H1 (cell line): ENCODE data around the gene LMX1B. TPM values are rescaled to one million over a fixed set of nuclear protein-coding genes. Genes with fewer than 3 reads are reported as not detected.

ENCODE experiments used
- CTCF ChIA-PET: fragments of 300-600 bp; sonication (Branson Sonifier 250); formaldehyde crosslinking; loops from one replicate; lab custom pipeline; 2021; ENCODE audit not compliant: partially characterized antibody; lab: Charles Lee
- POLR2A ChIA-PET: fragments of 300-600 bp; sonication (Branson Sonifier 250); formaldehyde crosslinking; loops from one replicate; lab custom pipeline; 2021; ENCODE audit warnings: inconsistent platforms; ENCODE audit not compliant: partially characterized antibody; lab: Charles Lee
- DNase-seq, 2 experiments: peaks; one replicate each; pipeline versions ENCODE4 v3.0.0 to v3.0.0-alpha.2; 2010 to 2022; ENCODE audit warnings: low spot score in 2 of 2, low read depth in 1 of 2, mixed read lengths in 1 of 2
- FAIRE-seq: peaks from 2 replicates; lab custom pipeline; 2011; peaks lifted over from hg19 to GRCh38; lab: Jason Lieb, UNC
- H2AFZ ChIP-seq: 2 replicates; pipeline ENCODE4 v1.8.1; 2012; ENCODE audit warnings: low read length, inconsistent platforms
- H2AK5ac ChIP-seq: 2 replicates; pipeline ENCODE4 v1.6.1; 2013; ENCODE audit warnings: low read depth, low read length
- H2BK120ac ChIP-seq: replicated peaks from 2 replicates; pipeline ENCODE3; 2013; ENCODE audit warnings: low read depth, low read length, inconsistent platforms
- H2BK12ac ChIP-seq: 2 replicates; pipeline ENCODE4 v1.6.1; 2013; ENCODE audit warnings: low read depth, low read length
- H2BK15ac ChIP-seq: 2 replicates; pipeline ENCODE4 v1.6.1; 2013; ENCODE audit warnings: low read length
- H2BK20ac ChIP-seq: 2 replicates; pipeline ENCODE4 v1.6.1; 2013; ENCODE audit warnings: low read length
- H2BK5ac ChIP-seq: 2 replicates; pipeline ENCODE4 v1.6.1; 2013; ENCODE audit warnings: low read depth, low read length
- H3K14ac ChIP-seq: 2 replicates; pipeline ENCODE4 v1.6.1; 2013; ENCODE audit warnings: inconsistent platforms; ENCODE audit not compliant: insufficient read length
- H3K18ac ChIP-seq: 2 replicates; pipeline ENCODE4 v1.6.1; 2013; ENCODE audit warnings: low read length; ENCODE audit errors: extremely low read depth
- H3K23ac ChIP-seq: 2 replicates; pipeline ENCODE4 v1.6.1; 2013; ENCODE audit warnings: inconsistent platforms; ENCODE audit not compliant: insufficient read length
- H3K23me2 ChIP-seq: 2 replicates; pipeline ENCODE4 v1.6.1; 2013; ENCODE audit warnings: low read depth, low read length
- H3K27ac ChIP-seq: 2 replicates; pipeline ENCODE4 v1.6.1; 2011; ENCODE audit warnings: low read depth, low read length, inconsistent platforms
- H3K27me3 ChIP-seq, 4 experiments: replicated peaks in 1 of 4; 1 replicate in 1 of 4; 2 replicates in 3 of 4; pipeline versions ENCODE4 v1.6.1 to v1.8.1; 2011 to 2013; ENCODE audit warnings: low read length in 3 of 4, mild to moderate bottlenecking in 3 of 4, inconsistent platforms in 2 of 4, mixed read lengths in 2 of 4, moderate library complexity in 1 of 4; ENCODE audit not compliant: control insufficient read depth in 3 of 4, insufficient read depth in 3 of 4; ENCODE audit errors: extremely low read depth in 1 of 4
- H3K36me3 ChIP-seq, 4 experiments: 2 replicates each; pipeline versions ENCODE4 v1.6.1 to v1.8.1; 2011 to 2013; ENCODE audit warnings: mild to moderate bottlenecking in 4 of 4, low read length in 3 of 4, moderate library complexity in 2 of 4, control low read depth in 1 of 4, inconsistent platforms in 1 of 4; ENCODE audit not compliant: insufficient read depth in 4 of 4, control insufficient read depth in 2 of 4
- H3K4ac ChIP-seq: replicated peaks from 2 replicates; pipeline ENCODE3; 2013; ENCODE audit warnings: low read length, low read depth, mixed read lengths, inconsistent platforms; ENCODE audit not compliant: insufficient read length
- H3K4me1 ChIP-seq, 4 experiments: replicated peaks in 1 of 4; 1 replicate in 1 of 4; 2 replicates in 3 of 4; pipeline versions ENCODE4 v1.6.1 to v1.8.1; 2011 to 2013; ENCODE audit warnings: low read length in 3 of 4, inconsistent platforms in 2 of 4, mixed read lengths in 1 of 4; ENCODE audit not compliant: insufficient read depth in 4 of 4, control insufficient read depth in 3 of 4
- H3K4me2 ChIP-seq, 2 experiments: 2 replicates each; pipeline versions ENCODE4 v1.6.1 to v1.8.1; 2011 to 2013; ENCODE audit warnings: low read depth in 2 of 2, low read length in 2 of 2, control low read depth in 1 of 2, inconsistent platforms in 1 of 2, mild to moderate bottlenecking in 1 of 2; ENCODE audit not compliant: insufficient read depth in 1 of 2
- H3K4me3 ChIP-seq, 4 experiments: fragments of 200-600, 300-600 bp in 1 of 4; sonication (generic), shearing (Covaris generic), sonication (Bioruptor Twin) in 1 of 4; 2 replicates each; pipeline versions ENCODE4 v1.5.1 to v1.8.1; 2011 to 2016; ENCODE audit warnings: low read length in 4 of 4, low read depth in 3 of 4, control low read depth in 2 of 4, inconsistent platforms in 2 of 4, mild to moderate bottlenecking in 2 of 4, mixed read lengths in 1 of 4, moderate library complexity in 1 of 4; ENCODE audit not compliant: insufficient read depth in 2 of 4; ENCODE audit errors: extremely low read depth in 1 of 4
- H3K56ac ChIP-seq: replicated peaks from 2 replicates; pipeline ENCODE3; 2013; ENCODE audit warnings: low read depth, mild to moderate bottlenecking, mixed read lengths, low read length, inconsistent platforms; ENCODE audit not compliant: insufficient read length
- H3K79me1 ChIP-seq: 2 replicates; pipeline ENCODE4 v1.6.1; 2013; ENCODE audit warnings: low read depth, low read length, control low read depth
- H3K79me2 ChIP-seq, 2 experiments: 2 replicates each; pipeline versions ENCODE4 v1.6.1 to v1.8.1; 2012 to 2013; ENCODE audit warnings: low read length in 2 of 2, mild to moderate bottlenecking in 2 of 2, inconsistent platforms in 1 of 2; ENCODE audit not compliant: insufficient read depth in 2 of 2, control insufficient read depth in 1 of 2
- H3K9ac ChIP-seq, 4 experiments: replicated peaks in 1 of 4; 1 replicate in 1 of 4; 2 replicates in 3 of 4; pipeline versions ENCODE4 v1.6.1 to v1.8.1; 2011 to 2013; ENCODE audit warnings: low read depth in 3 of 4, low read length in 3 of 4, control low read depth in 2 of 4, mild to moderate bottlenecking in 2 of 4, moderate library complexity in 2 of 4, inconsistent platforms in 1 of 4; ENCODE audit errors: extremely low read depth in 1 of 4
- H3K9me3 ChIP-seq, 2 experiments: 2 replicates each; pipeline versions ENCODE4 v1.6.1 to v1.8.1; 2012 to 2013; ENCODE audit warnings: mild to moderate bottlenecking in 2 of 2, moderate library complexity in 2 of 2, control low read depth in 1 of 2, inconsistent platforms in 1 of 2, low read depth in 1 of 2, low read length in 1 of 2, mixed read lengths in 1 of 2; ENCODE audit not compliant: insufficient read depth in 2 of 2
- H4K20me1 ChIP-seq, 2 experiments: replicated peaks in 1 of 2; 2 replicates each; pipeline versions ENCODE3 to v1.8.1; 2011 to 2013; ENCODE audit warnings: inconsistent platforms in 2 of 2, low read length in 2 of 2, mild to moderate bottlenecking in 1 of 2; ENCODE audit not compliant: insufficient read depth in 2 of 2, control insufficient read depth in 1 of 2
- H4K5ac ChIP-seq: 2 replicates; pipeline ENCODE4 v1.6.1; 2013; ENCODE audit warnings: low read length, low read depth, mixed read lengths, inconsistent platforms; ENCODE audit not compliant: insufficient read length
- H4K8ac ChIP-seq: 2 replicates; pipeline ENCODE4 v1.8.0; 2013; ENCODE audit warnings: mild to moderate bottlenecking, moderate library complexity, low read length, inconsistent platforms; ENCODE audit not compliant: insufficient read depth; ENCODE audit errors: extremely low read depth
- H4K91ac ChIP-seq: replicated peaks from 2 replicates; pipeline ENCODE3; 2013; ENCODE audit warnings: low read length, mixed read lengths, inconsistent platforms; ENCODE audit not compliant: insufficient read length
- ATF3 ChIP-seq: IDR thresholded peaks from 2 replicates; pipeline ENCODE4 v1.6.1; 2011; ENCODE audit warnings: low read depth, mild to moderate bottlenecking, low read length; ENCODE audit not compliant: insufficient read depth
- CBX8 ChIP-seq: fragments of 300-800, 300-1000 bp; sonication (generic); IDR thresholded peaks from 2 replicates; pipeline ENCODE4 v1.7.1; 2016; ENCODE audit warnings: low read depth, low read length, borderline replicate concordance
- CTBP2 ChIP-seq: IDR thresholded peaks from 2 replicates; pipeline ENCODE4 v1.7.0; 2011; ENCODE audit warnings: borderline replicate concordance, mild to moderate bottlenecking, moderate library complexity, mixed read lengths, low read length; ENCODE audit not compliant: insufficient read depth, insufficient read length
- E2F6 ChIP-seq: IDR thresholded peaks from 2 replicates; pipeline ENCODE4 v1.6.1; 2012; ENCODE audit warnings: inconsistent platforms
- NRF1 ChIP-seq: IDR thresholded peaks from 2 replicates; pipeline ENCODE4 v1.6.1; 2011; ENCODE audit warnings: mild to moderate bottlenecking, low read depth, low read length, improper control_type of control experiment
- RXRA ChIP-seq: IDR thresholded peaks from 2 replicates; pipeline ENCODE4 v1.6.1; 2011; ENCODE audit warnings: low read depth, mild to moderate bottlenecking, low read length, moderate library complexity; ENCODE audit not compliant: insufficient read depth
- SP1 ChIP-seq: IDR thresholded peaks from 2 replicates; pipeline ENCODE4 v1.6.1; 2011; ENCODE audit warnings: low read depth, low read length
- TEAD4 ChIP-seq: IDR thresholded peaks from 2 replicates; pipeline ENCODE4 v1.6.1; 2012; ENCODE audit warnings: low read depth, low read length, inconsistent platforms, mixed read lengths
- WGBS, 2 experiments: shearing (Covaris generic) in 1 of 2; methylation state at CpG; one replicate each; pipeline versions ENCODE4 v1.1.6 to v1.1.7; 2013 to 2015; ENCODE audit warnings: low lambda C conversion rate in 2 of 2, mixed read lengths in 2 of 2, inconsistent platforms in 1 of 2, low coverage in 1 of 2, missing lambda C conversion rate in 1 of 2; ENCODE audit not compliant: insufficient replicate concordance in 2 of 2, insufficient coverage in 1 of 2, insufficient read length in 1 of 2; ENCODE audit errors: extremely low coverage in 1 of 2, missing lambda C conversion rate in 1 of 2; 5-methylcytosine and 5-hydroxymethylcytosine counted together
- polyA plus RNA-seq, 7 experiments: library from polyadenylated mRNA; depleted of rRNA in 3 of 7; stranded (reverse) in 5 of 7; unstranded in 2 of 7; fragments of >200 nt in 5 of 7; fragments of 200-250 nt in 2 of 7; gene quantifications; 1 replicate in 5 of 7; 2 replicates in 1 of 7; 4 replicates in 1 of 7; pipeline versions ENCODE4 v1.2.1 to v1.2.3, GENCODE V29; 2011 to 2013; ENCODE audit warnings: missing spikeins in 2 of 7, mixed read lengths in 2 of 7
- total RNA-seq: library from RNA; stranded (reverse); fragmentation: NEBNext Ultra II Directional; extraction: Animal tissue kit (Norgen Biotek cat#: 25700); gene quantifications from 2 replicates; pipeline ENCODE4 v1.2.1, GENCODE V29; 2021

LMX1B gene
- total and polyA plus RNA-seq, 2 of the 8 experiments (the other 6 are each of a cell fraction or from before 2014, with no cell fraction given): 0.09 to 0.37 TPM

DNA sequence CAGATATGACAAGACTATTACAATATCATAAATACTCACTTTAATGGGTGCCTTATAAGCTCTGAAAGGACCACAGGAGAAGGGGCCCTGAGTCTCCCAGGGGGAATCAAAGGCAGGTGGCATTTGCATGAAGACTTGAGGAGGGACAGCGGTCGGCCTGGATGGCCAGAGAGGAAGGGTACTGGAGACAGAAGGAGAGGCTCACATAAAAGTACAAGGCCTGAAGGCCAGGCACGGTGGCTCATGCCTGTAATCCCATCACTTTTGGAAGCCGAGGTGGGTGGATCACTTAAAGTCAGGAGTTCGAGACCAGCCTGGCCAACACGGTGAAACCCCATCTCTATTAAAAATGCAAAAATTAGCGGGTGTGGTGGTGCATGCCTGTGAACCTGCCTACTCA, 29.1 kb upstream of the LMX1B start:
- POLR2A ChIA-PET: no interaction called here
- H4K5ac ChIP-seq: no peak overlapping the region

More for the DNA sequence above, 29.1 kb upstream of the LMX1B start:
- no peak overlapping the region for H3K14ac ChIP-seq
- H3K4me1 ChIP-seq: peaks cover 0 to 13% (median 5%) of the 10 kb centered on the region in 4 experiments; a peak in 4 of 7 replicates
- no peaks in the 10 kb centered on the region for H3K9me3 ChIP-seq
- H3K27me3 ChIP-seq: 0 out of 7 replicates have a peak, but pooled peaks cover 0 to 2% (median 0%) of the 10 kb centered on the region in 4 experiments
- no peak overlapping the region for H3K56ac ChIP-seq
- no peak overlapping the region for H3K18ac ChIP-seq
- no peak overlapping the region for H2BK5ac ChIP-seq
- TF ChIP-seq SP1 (no peak), RXRA (no peak), E2F6 (no peak), CBX8 (no peak), ATF3 (no peak), NRF1 (no peak), TEAD4 (no peak), CTBP2 (no peak)
- H3K79me2 ChIP-seq: no peaks in the 10 kb centered on the region
- H3K23me2 ChIP-seq: no peaks in the 10 kb centered on the region
- H2BK120ac ChIP-seq: no peak overlapping the region
- no peak for FAIRE-seq
- no peak overlapping the region for H3K23ac ChIP-seq
- no peaks in the 10 kb centered on the region for H3K36me3 ChIP-seq
- H2AFZ ChIP-seq: no peak overlapping the region
- H3K4me3 ChIP-seq: no peak overlapping the region
- 97% methylated on average over 7 of the region's 7 CpGs; no CpG with 5 or more reads in 1 of the 2 experiments for WGBS, 2 experiments
- no peak overlapping the region for H3K27ac ChIP-seq
- no peak overlapping the region for H2BK12ac ChIP-seq
- no peak overlapping the region for H2BK20ac ChIP-seq
- no peak overlapping the region for H4K91ac ChIP-seq
- H3K9ac ChIP-seq: no peak overlapping the region
- no peak overlapping the region for H3K4me2 ChIP-seq
- H3K4ac ChIP-seq: no peak overlapping the region
- no peaks in the 10 kb centered on the region for H3K79me1 ChIP-seq
- no peak for DNase-seq
- H2AK5ac ChIP-seq: no peak overlapping the region
- no peaks in the 10 kb centered on the region for H4K20me1 ChIP-seq
- no peak overlapping the region for H4K8ac ChIP-seq
- H2BK15ac ChIP-seq: no peak overlapping the region
- CTCF ChIA-PET: interaction anchor here (1.1 to 7.5 kb wide), 4 partner anchors 14 to 85 kb away, joined by 3 to 43 read pairs (median 12); no protein-coding TSS in a partner anchor
